Effector CD4-positive, alpha-beta T cell (primary cell): ENCODE data around the gene ENDOU.

Experiments
- DNase-seq: peaks from one replicate; pipeline ENCODE4 v3.0.0-alpha.2; 2020

The ENDOU gene

DNA sequence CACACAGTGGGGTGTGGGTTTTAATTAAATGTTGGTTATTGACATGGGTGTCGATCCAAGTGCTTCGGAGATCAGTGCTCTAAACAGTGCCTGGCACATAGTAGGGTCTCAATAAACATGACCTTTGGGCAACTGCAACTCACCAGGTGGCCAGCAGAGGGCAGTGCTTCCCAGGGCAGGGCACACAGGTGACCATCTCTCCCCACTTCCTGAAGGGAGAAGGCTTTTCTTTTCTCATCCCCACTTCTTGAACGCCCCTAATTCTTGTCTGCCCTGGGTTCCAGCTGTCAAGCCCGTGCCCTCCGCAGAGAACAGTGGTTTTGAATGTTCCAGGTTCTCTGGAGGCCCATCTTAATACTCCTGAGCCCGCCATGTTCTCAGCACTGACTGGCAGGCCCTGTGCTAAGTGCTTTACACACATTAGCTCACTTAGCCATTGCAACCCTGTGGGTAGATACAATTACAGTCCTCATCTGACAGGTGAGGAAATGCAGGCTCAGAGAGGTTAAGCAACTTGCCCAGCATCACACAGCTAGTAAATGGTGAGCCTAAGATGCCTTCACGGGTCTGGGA lies 17.0 kb upstream of the ENDOU start:
- DNase-seq: peak; percentile 66

GRCh38 chr12:47741340-47741703 lies 16.0 kb upstream of the ENDOU start:
- DNase-seq: peak; percentile 51

- DNase-seq: no peak
These were observed 15.5 kb upstream of the ENDOU start for GRCh38 chr12:47740606-47741339.

DNA sequence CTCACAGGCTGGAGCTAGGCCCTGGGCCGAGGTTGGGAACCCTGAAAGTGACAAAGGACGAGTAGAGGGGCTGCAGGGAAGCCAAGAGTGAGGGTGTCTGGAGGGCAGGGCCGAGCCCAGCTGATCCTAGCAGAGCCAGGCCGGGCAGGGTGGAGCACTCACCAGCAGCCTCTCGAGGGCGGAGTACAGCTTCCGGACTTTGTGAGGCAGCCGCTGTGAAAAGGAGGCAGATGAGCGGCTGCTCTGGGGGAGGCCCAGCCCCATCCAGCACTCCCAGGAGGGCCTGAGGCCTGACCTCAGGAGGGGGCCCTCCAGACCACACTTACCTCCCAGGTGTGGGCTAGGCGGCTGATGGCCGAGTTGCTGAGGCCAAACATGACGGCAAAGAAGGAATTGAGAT lies 14.7 kb upstream of the ENDOU start:
- no peak for DNase-seq

DNA sequence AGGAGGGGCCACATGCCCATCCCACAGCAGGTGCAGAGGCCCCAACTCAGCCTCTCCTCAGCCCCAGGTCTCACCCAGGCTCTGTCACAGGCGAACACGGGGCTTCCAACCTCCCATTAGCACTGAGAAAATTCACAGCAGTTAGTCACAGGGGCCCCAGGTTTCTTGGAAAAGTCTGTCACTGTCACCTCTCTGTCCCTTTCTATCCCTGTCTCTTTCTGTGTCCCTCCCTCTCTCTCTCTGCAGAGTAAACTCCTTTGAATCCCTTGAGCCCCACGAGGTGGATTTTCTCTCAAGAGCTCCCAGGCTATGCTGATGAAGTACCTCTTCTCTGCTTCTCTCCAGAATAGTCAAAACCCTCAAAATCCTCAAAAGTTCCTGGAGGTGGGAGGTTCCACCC lies 14.0 kb upstream of the ENDOU start:
- no peak for DNase-seq

GRCh38 chr12:47737936-47738594 lies 12.8 kb upstream of the ENDOU start:
- DNase-seq: no peak

- no peak for DNase-seq
These were observed 11.8 kb upstream of the ENDOU start for GRCh38 chr12:47736877-47737676.

GRCh38 chr12:47736216-47736615 lies 10.9 kb upstream of the ENDOU start:
- no peak for DNase-seq

DNA sequence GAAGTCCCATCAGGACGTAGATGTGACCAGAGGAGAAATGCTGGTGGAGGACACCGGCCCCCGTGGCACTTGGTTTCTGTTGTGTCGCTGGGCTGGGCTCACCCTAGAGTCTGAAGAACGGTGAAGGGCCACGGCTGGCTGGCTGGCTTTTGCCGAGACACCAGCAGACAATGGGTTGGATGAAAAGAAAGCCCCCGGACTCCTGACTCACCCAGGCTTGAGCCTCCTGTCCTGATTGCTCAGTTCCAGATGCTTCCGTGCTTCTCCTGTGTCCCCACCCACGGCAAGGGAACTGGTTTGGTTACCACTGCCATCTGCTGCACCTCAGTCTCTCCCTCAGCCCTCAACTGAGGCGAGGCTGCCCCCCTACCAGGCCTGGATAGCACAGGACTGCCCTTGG lies 10.4 kb upstream of the ENDOU start:
- DNase-seq: no peak

GRCh38 chr12:47734725-47735480 lies 9.6 kb upstream of the ENDOU start:
- DNase-seq: no peak

DNA sequence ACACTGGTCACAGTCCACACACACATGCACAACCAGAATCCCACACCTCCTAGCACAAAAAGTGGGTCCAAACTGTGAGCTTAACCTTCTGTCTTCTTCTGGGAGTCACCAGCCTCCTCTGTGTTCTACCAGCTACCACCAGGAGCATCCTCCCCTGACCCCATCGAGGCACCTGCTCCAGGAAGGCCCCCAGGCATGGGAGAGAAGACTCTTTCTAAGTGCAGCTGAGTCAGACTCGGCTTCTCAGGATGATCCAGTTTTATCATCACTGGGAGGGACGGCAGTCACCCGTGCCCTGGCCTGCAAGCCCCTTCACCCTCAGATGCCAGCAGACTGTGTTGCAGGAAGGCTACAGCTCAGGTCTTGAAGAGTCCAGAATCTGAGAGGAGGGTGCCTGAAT lies 7.9 kb upstream of the ENDOU start:
- no peak for DNase-seq

DNA sequence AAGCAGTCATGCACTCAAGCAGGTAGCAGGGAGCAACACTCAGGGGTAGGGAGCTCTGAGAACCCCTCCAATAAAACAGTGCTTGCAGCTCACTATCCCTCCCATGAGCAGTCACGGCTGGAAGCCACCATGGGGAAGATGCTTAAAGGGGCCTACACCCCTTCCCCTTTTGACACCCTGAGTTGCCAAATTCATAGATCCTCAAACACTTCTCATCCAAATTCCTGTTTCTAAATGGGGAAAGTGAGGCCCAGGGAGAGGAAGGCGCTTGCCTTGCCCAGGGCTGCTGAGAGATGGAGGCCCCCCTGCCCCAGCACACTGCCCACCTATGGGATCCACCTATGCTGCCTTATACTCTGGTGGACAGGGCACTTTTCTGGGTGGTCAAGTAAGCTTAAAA lies 7.2 kb upstream of the ENDOU start:
- DNase-seq: no peak

GRCh38 chr12:47731723-47732122 lies 6.4 kb upstream of the ENDOU start:
- DNase-seq: no peak

GRCh38 chr12:47730341-47730744 lies 5.1 kb upstream of the ENDOU start:
- no peak for DNase-seq

DNA sequence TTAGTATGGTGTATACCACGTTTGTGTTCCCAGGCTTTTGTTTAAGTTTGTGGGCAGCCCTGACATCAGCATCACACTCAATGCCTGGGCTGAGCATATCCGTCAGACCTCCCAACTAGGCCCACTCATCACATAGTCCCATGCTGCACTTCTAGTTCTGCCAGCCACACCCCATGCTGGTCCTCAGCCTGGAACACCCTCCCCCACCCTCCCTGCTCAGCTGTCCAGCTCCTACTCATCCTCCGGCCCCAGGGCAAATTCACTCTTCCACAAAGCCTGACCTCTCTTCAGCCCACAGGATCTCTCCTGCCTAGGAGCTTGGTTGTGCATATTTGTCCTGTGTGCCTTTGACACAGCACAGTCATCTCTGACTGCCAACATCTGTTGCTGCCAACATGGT lies 3.9 kb upstream of the ENDOU start:
- no peak for DNase-seq

- DNase-seq: no peak
These were observed 603 bp upstream of the ENDOU start for GRCh38 chr12:47725893-47726292.

DNA sequence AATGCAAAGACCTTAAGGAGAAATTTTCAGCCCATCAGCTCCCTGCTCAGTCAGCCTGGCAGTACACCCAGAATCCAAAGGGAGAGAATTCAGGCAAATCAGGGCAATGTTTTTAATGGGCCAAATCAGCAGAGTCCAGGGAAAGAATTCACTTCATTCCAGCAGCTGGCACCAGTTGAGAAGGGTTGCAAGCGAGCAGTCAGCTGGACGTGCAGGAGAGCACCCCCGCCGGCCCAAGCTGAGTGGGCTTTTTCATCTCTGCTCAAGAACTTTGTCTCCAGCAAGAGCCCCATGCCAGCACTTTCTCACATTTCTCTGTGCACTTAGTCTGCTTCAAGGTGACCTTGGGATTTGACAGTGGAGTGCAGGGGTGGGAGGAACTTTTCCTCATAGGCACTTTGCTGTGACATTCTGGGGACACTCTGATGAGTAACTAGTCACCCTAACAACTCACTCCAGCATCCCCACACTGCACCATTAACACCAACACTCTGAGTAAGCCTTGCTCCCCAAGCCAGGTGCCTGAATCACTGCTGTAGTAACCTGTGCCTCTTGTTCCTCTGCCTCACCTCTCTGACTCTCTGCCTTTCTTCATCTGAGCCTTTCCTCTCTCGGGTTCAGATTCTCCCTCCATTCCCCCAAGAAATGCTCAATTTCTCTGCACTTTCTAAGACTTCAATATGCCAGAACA lies 2.2 kb downstream of the ENDOU start:
- DNase-seq: no peak

DNA sequence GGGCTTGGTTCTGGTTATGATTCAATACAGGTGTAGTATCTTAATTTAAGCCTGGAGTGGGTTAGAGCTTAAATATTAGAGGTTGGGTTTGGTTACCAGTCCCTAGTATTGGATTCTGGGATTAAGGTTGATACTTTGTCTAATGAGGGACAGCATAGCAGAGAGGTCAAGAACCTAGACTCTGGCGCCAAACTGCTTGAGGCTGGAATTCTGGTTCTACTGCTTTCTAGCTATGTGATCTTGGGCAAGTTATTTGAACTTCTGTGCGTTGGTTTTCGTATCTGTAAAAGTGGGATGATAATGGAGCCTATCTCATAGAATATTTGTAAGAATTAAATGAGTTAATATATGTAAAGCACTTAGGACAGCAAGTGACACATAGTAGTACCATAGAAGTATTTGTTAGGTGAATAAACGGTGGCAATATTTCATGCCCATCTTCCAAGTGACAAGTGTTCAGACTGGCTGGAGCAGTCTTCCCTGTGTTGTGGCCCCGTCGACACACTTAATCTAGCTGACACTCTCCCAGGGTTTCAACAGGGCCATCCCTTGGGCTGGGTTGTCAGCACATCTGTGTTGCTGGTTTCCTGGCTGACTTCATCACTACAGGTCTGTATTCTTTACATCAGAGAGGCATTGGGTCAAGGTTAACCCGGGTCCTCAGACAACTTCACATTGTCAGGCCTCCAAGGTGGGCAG lies 3.0 kb downstream of the ENDOU start:
- DNase-seq: no peak

GRCh38 chr12:47721431-47721973 lies 3.8 kb downstream of the ENDOU start:
- DNase-seq: no peak

- no peak for DNase-seq
These were observed 6.8 kb downstream of the ENDOU start for GRCh38 chr12:47718531-47718930.
